Measurements from ENCODE around the gene ACSS1. TPM values are rescaled to one million over a fixed set of nuclear protein-coding genes. Genes with fewer than 3 reads are reported as not detected.

ACSS1 gene
- total RNA-seq, 1 donor from 2014 or later: 0.27 TPM

- peaks cover 7% of the 10 kb centered on the region for H3K9me3 Mint-ChIP-seq (ENCODE audit: unreplicated experiment)
- H3K27ac Mint-ChIP-seq (ENCODE audit: unreplicated experiment): no peak overlapping the region
- Histone ChIP-seq H4K20me1 (ENCODE audit: insufficient read depth, low read length) (peaks cover 11% of the 10 kb centered on the region), H3K9me3 (ENCODE audit: insufficient read depth, low read depth, low read length) (no peaks in the 10 kb centered on the region), H3K4me3 (ENCODE audit: insufficient read depth, low read depth, low read length) (no peak overlapping the region), H3K4me2 (ENCODE audit: low read length) (no peak overlapping the region), H3K36me3 (ENCODE audit: insufficient read depth, low read length) (no peaks in the 10 kb centered on the region), H3K27me3 (ENCODE audit: insufficient read depth, low read length) (peaks cover 46% of the 10 kb centered on the region), H3K27ac (ENCODE audit: low read depth, low read length) (no peak overlapping the region), H3K79me2 (ENCODE audit: insufficient read depth, low read length) (no peaks in the 10 kb centered on the region), H2AFZ (ENCODE audit: low read depth, low read length) (no peak overlapping the region), H3K4me1 (ENCODE audit: insufficient read depth, low read length) (peaks cover 13% of the 10 kb centered on the region), H3K9ac (ENCODE audit: low read length) (no peak overlapping the region)
- H3K27me3 Mint-ChIP-seq (ENCODE audit: low read depth, unreplicated experiment): peaks cover 77% of the 10 kb centered on the region
- no peak for TF ChIP-seq CTCF (IDR thresholded peaks at IDR 0.05; ENCODE audit: insufficient read depth, low read depth, low read length)
- H3K4me1 Mint-ChIP-seq (ENCODE audit: low read depth, unreplicated experiment): no peaks in the 10 kb centered on the region
- H3K36me3 Mint-ChIP-seq (ENCODE audit: low read depth, unreplicated experiment): no peaks in the 10 kb centered on the region
- no peak for FAIRE-seq
- DNase-seq (ENCODE audit: low read depth): no peak
- no peak overlapping the region for H3K4me3 Mint-ChIP-seq (ENCODE audit: unreplicated experiment)
These were observed 2.0 kb upstream of the ACSS1 start for GRCh38 chr20:25059866-25060465.

GRCh38 chr20:25058847-25059810 lies 1.2 kb upstream of the ACSS1 start:
- TF ChIP-seq CTCF (IDR thresholded peaks at IDR 0.05; ENCODE audit: insufficient read depth, low read depth, low read length): no peak
- no peak for TF ChIP-seq EZH2 (IDR thresholded peaks at IDR 0.05; ENCODE audit: insufficient read depth, low read length)
- Mint-ChIP-seq H3K36me3 (ENCODE audit: low read depth, unreplicated experiment) (no peaks in the 10 kb centered on the region), H3K27ac (ENCODE audit: unreplicated experiment) (no peak overlapping the region), H3K27me3 (ENCODE audit: low read depth, unreplicated experiment) (peaks cover 77% of the 10 kb centered on the region), H3K9me3 (ENCODE audit: unreplicated experiment) (peaks cover 7% of the 10 kb centered on the region), H3K4me3 (ENCODE audit: unreplicated experiment) (peak overlapping the region; percentile 35), H3K4me1 (ENCODE audit: low read depth, unreplicated experiment) (no peaks in the 10 kb centered on the region)
- peak overlapping the region; percentile 86 for H2AFZ ChIP-seq (ENCODE audit: low read depth, low read length)
- H3K4me3 ChIP-seq (ENCODE audit: insufficient read depth, low read depth, low read length): peak overlapping the region; percentile 63
- peak overlapping the region; percentile 97 for H3K4me2 ChIP-seq (ENCODE audit: low read length)
- H3K9me3 ChIP-seq (ENCODE audit: insufficient read depth, low read depth, low read length): no peaks in the 10 kb centered on the region
- FAIRE-seq: no peak
- H4K20me1 ChIP-seq (ENCODE audit: insufficient read depth, low read length): peaks cover 19% of the 10 kb centered on the region
- no peaks in the 10 kb centered on the region for H3K79me2 ChIP-seq (ENCODE audit: insufficient read depth, low read length)
- no peaks in the 10 kb centered on the region for H3K36me3 ChIP-seq (ENCODE audit: insufficient read depth, low read length)
- no peak for DNase-seq (ENCODE audit: low read depth)
- peaks cover 40% of the 10 kb centered on the region for H3K27me3 ChIP-seq (ENCODE audit: insufficient read depth, low read length)
- H3K9ac ChIP-seq (ENCODE audit: low read length): no peak overlapping the region
- H3K27ac ChIP-seq (ENCODE audit: low read depth, low read length): no peak overlapping the region
- peaks cover 13% of the 10 kb centered on the region for H3K4me1 ChIP-seq (ENCODE audit: insufficient read depth, low read length)

Data from astrocyte (in vitro differentiated cells and primary cell).